A549 (cell line): Measurements from ENCODE around the gene PNPLA6.

Experiments used
- CHD2 ChIP-seq: fragments of 150-350 bp; IDR thresholded peaks from 2 replicates; pipeline ENCODE4 v1.6.1; 2014; ENCODE audit warnings: low read length; ENCODE audit not compliant: partially characterized antibody
- CTCF ChIP-seq: fragments of >200 bp; sonication (Bioruptor Twin); formaldehyde crosslinking; IDR thresholded peaks from 3 replicates; pipeline ENCODE4 v1.5.1; 2016
- ESRRA ChIP-seq: fragments of 150-350 bp; IDR thresholded peaks from 2 replicates; pipeline ENCODE4 v1.6.1; 2014; ENCODE audit warnings: mild to moderate bottlenecking, low read length, borderline replicate concordance
- HOXA7 ChIP-seq: fragments of 250-450 bp; sonication (Bioruptor Pico); IDR thresholded peaks from 2 replicates; pipeline ENCODE4 v1.5.0; 2020; ENCODE audit warnings: mild to moderate bottlenecking, moderate library complexity
- JUN ChIP-seq, 2 experiments: fragments of >200 bp; sonication (Bioruptor Twin); formaldehyde crosslinking; IDR thresholded peaks; 2 replicates in 1 of 2; 3 replicates in 1 of 2; pipeline ENCODE4 v1.6.1; 2016 to 2017
- MAX ChIP-seq: IDR thresholded peaks from 2 replicates; pipeline ENCODE4 v1.6.1; 2012
- POLR2A ChIP-seq: IDR thresholded peaks from 2 replicates; pipeline ENCODE4 v1.6.1; 2012; ENCODE audit warnings: mild to moderate bottlenecking, low read length
- RCOR1 ChIP-seq: fragments of 150-350 bp; IDR thresholded peaks from 2 replicates; pipeline ENCODE4 v1.6.1; 2014; ENCODE audit warnings: antibody characterized with exemption, low read length, low read depth
- RFX5 ChIP-seq: fragments of 450-650 bp; IDR thresholded peaks from 2 replicates; pipeline ENCODE4 v1.7.1; 2014; ENCODE audit warnings: antibody characterized with exemption, mild to moderate bottlenecking, moderate library complexity
- SMC3 ChIP-seq: fragments of >200 bp; sonication (Bioruptor Twin); formaldehyde crosslinking; IDR thresholded peaks from 3 replicates; pipeline ENCODE4 v1.6.1; 2018; ENCODE audit warnings: inconsistent platforms
- ZC3H11A ChIP-seq: fragments of 450-650 bp; IDR thresholded peaks from 2 replicates; pipeline ENCODE4 v1.6.1; 2014; ENCODE audit warnings: antibody characterized with exemption, mild to moderate bottlenecking
- ZSCAN20 ChIP-seq: fragments of 250-450 bp; sonication (Bioruptor Pico); IDR thresholded peaks from 2 replicates; pipeline ENCODE4 v1.8.0; 2022; ENCODE audit warnings: mild to moderate bottlenecking, moderate library complexity
- TF ChIP-seq, protein P1 (sequence below): fragments of 150-350 bp; IDR thresholded peaks from 2 replicates; pipeline ENCODE4 v1.6.1; 2014; ENCODE audit warnings: low read depth, mild to moderate bottlenecking, low read length
- TF ChIP-seq, protein P2 (sequence below): fragments of 200-600 bp; sonication (generic); IDR thresholded peaks from 2 replicates; pipeline ENCODE4 v1.6.1; 2016; ENCODE audit warnings: antibody characterized with exemption, mild to moderate bottlenecking, moderate library complexity

DNA sequence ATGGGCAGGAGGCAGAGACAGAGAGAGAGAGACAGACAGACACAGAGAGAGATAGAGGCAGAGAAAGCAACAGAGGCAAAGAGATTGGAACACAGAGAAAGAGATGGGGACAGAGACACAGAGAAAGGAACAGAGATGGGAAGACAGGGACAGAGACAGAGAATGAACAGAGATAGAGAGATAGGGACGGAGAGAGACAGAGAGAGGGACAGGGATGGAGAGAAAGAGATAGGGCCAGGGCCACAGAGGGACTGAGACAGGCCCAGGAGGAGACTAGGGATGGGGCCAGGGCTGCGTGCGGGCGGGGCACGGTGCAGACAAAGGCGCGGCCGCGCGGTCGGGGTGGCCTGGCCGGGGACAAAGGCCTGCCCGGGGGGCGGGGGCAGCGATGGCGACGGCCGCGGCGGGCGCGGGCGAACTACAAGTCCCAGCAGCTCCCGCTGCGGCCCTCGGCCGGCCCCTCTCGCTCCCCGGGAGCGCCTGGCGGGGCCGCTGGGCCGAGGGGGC is 19.8 kb upstream of the PNPLA6 start, which contains the start of gene ZNF358:
- TF ChIP-seq RCOR1 (no peak), CHD2 (no peak), CTCF (no peak), ESRRA (no peak), MAX (no peak), SMC3 (no peak), JUN (IDR thresholded peaks at IDR 0.05) (no peak), RFX5 (no peak), HOXA7 (no peak), ZSCAN20 (CRISPR knock-in tag) (no peak), ZC3H11A (no peak), POLR2A (peak; percentile 26)
- TF ChIP-seq, protein P1, sequence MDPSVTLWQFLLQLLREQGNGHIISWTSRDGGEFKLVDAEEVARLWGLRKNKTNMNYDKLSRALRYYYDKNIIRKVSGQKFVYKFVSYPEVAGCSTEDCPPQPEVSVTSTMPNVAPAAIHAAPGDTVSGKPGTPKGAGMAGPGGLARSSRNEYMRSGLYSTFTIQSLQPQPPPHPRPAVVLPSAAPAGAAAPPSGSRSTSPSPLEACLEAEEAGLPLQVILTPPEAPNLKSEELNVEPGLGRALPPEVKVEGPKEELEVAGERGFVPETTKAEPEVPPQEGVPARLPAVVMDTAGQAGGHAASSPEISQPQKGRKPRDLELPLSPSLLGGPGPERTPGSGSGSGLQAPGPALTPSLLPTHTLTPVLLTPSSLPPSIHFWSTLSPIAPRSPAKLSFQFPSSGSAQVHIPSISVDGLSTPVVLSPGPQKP, result no peak
- TF ChIP-seq, protein P2, sequence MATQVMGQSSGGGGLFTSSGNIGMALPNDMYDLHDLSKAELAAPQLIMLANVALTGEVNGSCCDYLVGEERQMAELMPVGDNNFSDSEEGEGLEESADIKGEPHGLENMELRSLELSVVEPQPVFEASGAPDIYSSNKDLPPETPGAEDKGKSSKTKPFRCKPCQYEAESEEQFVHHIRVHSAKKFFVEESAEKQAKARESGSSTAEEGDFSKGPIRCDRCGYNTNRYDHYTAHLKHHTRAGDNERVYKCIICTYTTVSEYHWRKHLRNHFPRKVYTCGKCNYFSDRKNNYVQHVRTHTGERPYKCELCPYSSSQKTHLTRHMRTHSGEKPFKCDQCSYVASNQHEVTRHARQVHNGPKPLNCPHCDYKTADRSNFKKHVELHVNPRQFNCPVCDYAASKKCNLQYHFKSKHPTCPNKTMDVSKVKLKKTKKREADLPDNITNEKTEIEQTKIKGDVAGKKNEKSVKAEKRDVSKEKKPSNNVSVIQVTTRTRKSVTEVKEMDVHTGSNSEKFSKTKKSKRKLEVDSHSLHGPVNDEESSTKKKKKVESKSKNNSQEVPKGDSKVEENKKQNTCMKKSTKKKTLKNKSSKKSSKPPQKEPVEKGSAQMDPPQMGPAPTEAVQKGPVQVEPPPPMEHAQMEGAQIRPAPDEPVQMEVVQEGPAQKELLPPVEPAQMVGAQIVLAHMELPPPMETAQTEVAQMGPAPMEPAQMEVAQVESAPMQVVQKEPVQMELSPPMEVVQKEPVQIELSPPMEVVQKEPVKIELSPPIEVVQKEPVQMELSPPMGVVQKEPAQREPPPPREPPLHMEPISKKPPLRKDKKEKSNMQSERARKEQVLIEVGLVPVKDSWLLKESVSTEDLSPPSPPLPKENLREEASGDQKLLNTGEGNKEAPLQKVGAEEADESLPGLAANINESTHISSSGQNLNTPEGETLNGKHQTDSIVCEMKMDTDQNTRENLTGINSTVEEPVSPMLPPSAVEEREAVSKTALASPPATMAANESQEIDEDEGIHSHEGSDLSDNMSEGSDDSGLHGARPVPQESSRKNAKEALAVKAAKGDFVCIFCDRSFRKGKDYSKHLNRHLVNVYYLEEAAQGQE, result no peak
